ENCODE measurements around the gene BCAS3.

Gene BCAS3

GRCh38 chr17:60971515-60972369 lies 294.1 kb downstream of the BCAS3 start:
- TF ChIP-seq GATA2 (IDR thresholded peaks at IDR 0.05; ENCODE audit: low read depth, low read length) = no peak
- TF ChIP-seq GATA3 (IDR thresholded peaks at IDR 0.05; ENCODE audit: low read depth, low read length) = no peak

GRCh38 chr17:60989379-60989778 lies 311.7 kb downstream of the BCAS3 start:
- TF ChIP-seq GATA2 (IDR thresholded peaks at IDR 0.05; ENCODE audit: low read depth, low read length) = no peak
- no peak for TF ChIP-seq GATA3 (IDR thresholded peaks at IDR 0.05; ENCODE audit: low read depth, low read length)

- TF ChIP-seq GATA3 (IDR thresholded peaks at IDR 0.05; ENCODE audit: low read depth, low read length) (no peak), GATA2 (IDR thresholded peaks at IDR 0.05; ENCODE audit: low read depth, low read length) (no peak)
Observed at GRCh38 chr17:60989846-60990245, 312.2 kb downstream of the BCAS3 start.

- no peak for TF ChIP-seq GATA3 (IDR thresholded peaks at IDR 0.05; ENCODE audit: low read depth, low read length)
- no peak for TF ChIP-seq GATA2 (IDR thresholded peaks at IDR 0.05; ENCODE audit: low read depth, low read length)
Observed at GRCh38 chr17:60993497-60993896, 315.8 kb downstream of the BCAS3 start.

GRCh38 chr17:60995680-60996079 lies 318.0 kb downstream of the BCAS3 start:
- TF ChIP-seq GATA2 (IDR thresholded peaks at IDR 0.05; ENCODE audit: low read depth, low read length) (no peak), GATA3 (IDR thresholded peaks at IDR 0.05; ENCODE audit: low read depth, low read length) (no peak)

GRCh38 chr17:61000911-61001310 lies 323.3 kb downstream of the BCAS3 start:
- no peak for TF ChIP-seq GATA2 (IDR thresholded peaks at IDR 0.05; ENCODE audit: low read depth, low read length)
- no peak for TF ChIP-seq GATA3 (IDR thresholded peaks at IDR 0.05; ENCODE audit: low read depth, low read length)

- no peak; the same call in 1 of the 2 replicates for TF ChIP-seq GATA3 (IDR thresholded peaks at IDR 0.05; ENCODE audit: low read depth, low read length)
- TF ChIP-seq GATA2 (IDR thresholded peaks at IDR 0.05; ENCODE audit: low read depth, low read length) = no peak
Observed at GRCh38 chr17:61002316-61002736, 324.7 kb downstream of the BCAS3 start.

GRCh38 chr17:61005358-61005757 lies 327.7 kb downstream of the BCAS3 start:
- TF ChIP-seq GATA3 (IDR thresholded peaks at IDR 0.05; ENCODE audit: low read depth, low read length) = no peak
- no peak for TF ChIP-seq GATA2 (IDR thresholded peaks at IDR 0.05; ENCODE audit: low read depth, low read length)

GRCh38 chr17:61007980-61008379 lies 330.3 kb downstream of the BCAS3 start:
- TF ChIP-seq GATA3 (IDR thresholded peaks at IDR 0.05; ENCODE audit: low read depth, low read length) (no peak), GATA2 (IDR thresholded peaks at IDR 0.05; ENCODE audit: low read depth, low read length) (no peak)

GRCh38 chr17:61009663-61010062 lies 332.0 kb downstream of the BCAS3 start:
- no peak for TF ChIP-seq GATA3 (IDR thresholded peaks at IDR 0.05; ENCODE audit: low read depth, low read length)
- TF ChIP-seq GATA2 (IDR thresholded peaks at IDR 0.05; ENCODE audit: low read depth, low read length) = no peak

GRCh38 chr17:61010661-61011170 lies 333.1 kb downstream of the BCAS3 start:
- TF ChIP-seq GATA3 (IDR thresholded peaks at IDR 0.05; ENCODE audit: low read depth, low read length) = no peak
- no peak for TF ChIP-seq GATA2 (IDR thresholded peaks at IDR 0.05; ENCODE audit: low read depth, low read length)

- TF ChIP-seq GATA2 (IDR thresholded peaks at IDR 0.05; ENCODE audit: low read depth, low read length) = no peak
- no peak for TF ChIP-seq GATA3 (IDR thresholded peaks at IDR 0.05; ENCODE audit: low read depth, low read length)
Observed at GRCh38 chr17:61011251-61011650, 333.6 kb downstream of the BCAS3 start.

GRCh38 chr17:61015966-61016365 lies 338.3 kb downstream of the BCAS3 start:
- TF ChIP-seq GATA2 (IDR thresholded peaks at IDR 0.05; ENCODE audit: low read depth, low read length) = no peak
- TF ChIP-seq GATA3 (IDR thresholded peaks at IDR 0.05; ENCODE audit: low read depth, low read length) = no peak

- TF ChIP-seq GATA3 (IDR thresholded peaks at IDR 0.05; ENCODE audit: low read depth, low read length) (peak; percentile 73), GATA2 (IDR thresholded peaks at IDR 0.05; ENCODE audit: low read depth, low read length) (no peak)
Observed at GRCh38 chr17:61017317-61018006, 339.8 kb downstream of the BCAS3 start.

Data from SH-SY5Y (cell line).